ENCODE data around the gene SYT15.

DNA sequence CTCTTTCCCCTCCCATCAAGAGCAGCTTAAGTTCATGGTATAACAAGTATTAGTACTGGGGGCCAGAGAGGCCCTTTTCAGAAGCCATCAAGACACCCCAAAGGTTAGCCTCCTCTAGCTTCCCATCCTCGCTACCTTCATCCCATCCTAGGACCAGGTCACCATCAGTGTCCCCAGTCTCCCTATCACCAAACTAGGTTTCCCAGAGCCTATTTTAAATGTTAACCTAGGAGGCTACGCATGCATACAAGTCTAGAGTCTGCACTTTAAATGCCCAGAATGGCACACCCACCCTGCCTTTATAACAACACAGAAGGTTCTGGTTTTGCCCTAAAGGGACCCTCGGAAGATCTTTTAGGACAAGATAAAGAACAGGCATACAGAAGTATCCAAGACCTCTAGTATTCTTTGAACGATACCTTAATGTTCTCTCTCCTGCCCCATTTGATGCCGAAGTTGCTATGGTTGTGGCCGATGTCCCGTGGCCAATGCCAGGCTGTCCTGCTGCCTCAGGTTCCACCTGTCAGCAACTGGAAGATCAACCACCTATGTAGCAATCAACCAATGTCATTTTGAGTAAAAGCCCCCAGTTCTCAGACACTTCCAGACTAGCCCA is 24.7 kb upstream of the SYT15 start:
- TF ChIP-seq, protein P1, sequence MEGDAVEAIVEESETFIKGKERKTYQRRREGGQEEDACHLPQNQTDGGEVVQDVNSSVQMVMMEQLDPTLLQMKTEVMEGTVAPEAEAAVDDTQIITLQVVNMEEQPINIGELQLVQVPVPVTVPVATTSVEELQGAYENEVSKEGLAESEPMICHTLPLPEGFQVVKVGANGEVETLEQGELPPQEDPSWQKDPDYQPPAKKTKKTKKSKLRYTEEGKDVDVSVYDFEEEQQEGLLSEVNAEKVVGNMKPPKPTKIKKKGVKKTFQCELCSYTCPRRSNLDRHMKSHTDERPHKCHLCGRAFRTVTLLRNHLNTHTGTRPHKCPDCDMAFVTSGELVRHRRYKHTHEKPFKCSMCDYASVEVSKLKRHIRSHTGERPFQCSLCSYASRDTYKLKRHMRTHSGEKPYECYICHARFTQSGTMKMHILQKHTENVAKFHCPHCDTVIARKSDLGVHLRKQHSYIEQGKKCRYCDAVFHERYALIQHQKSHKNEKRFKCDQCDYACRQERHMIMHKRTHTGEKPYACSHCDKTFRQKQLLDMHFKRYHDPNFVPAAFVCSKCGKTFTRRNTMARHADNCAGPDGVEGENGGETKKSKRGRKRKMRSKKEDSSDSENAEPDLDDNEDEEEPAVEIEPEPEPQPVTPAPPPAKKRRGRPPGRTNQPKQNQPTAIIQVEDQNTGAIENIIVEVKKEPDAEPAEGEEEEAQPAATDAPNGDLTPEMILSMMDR (IDR thresholded peaks at IDR 0.05; ENCODE audit: low read length), result no peak
- TF ChIP-seq EZH2 (optimal IDR thresholded peaks at IDR 0.05; ENCODE audit: low read depth, low read length) (no peak), EZH2phosphoT487 (IDR thresholded peaks at IDR 0.05; ENCODE audit: low read length) (no peak)

All from MM.1S (cell line).